Embryonic facial prominence (tissue), 1 donor: Measurements from ENCODE around the gene CD58.

Source experiments
- DNase-seq: peaks from one replicate; pipeline ENCODE4 v3.0.0-alpha.2; 2016; ENCODE audit errors: extremely low spot score

The CD58 gene

GRCh38 chr1:116493484-116494352 lies 77.1 kb downstream of the CD58 start:
- DNase-seq: no peak

GRCh38 chr1:116493036-116493435 lies 77.8 kb downstream of the CD58 start:
- no peak for DNase-seq

DNA sequence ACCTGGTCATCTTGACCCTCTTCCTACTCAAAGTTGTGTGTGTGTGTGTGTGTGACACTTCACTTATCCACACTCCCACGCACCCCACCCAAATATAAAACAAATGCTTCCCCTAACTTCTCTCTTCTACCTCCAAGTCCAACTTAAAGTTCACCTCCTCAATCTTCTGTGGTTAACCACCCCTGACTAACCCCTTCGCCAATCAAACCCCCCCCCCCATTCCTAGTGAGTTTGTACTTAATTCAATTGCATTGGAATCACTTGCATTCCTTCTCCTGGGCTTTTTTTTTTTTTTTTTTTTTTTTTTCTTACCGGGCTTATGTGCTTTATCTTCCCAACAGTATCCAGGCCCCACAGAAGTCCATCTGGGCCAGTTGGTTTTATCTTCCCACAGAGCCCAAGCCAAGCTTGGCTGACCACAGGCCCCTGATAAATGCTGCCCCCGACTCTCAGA lies 78.4 kb downstream of the CD58 start:
- DNase-seq: no peak

GRCh38 chr1:116491700-116492357 lies 79.0 kb downstream of the CD58 start:
- DNase-seq: no peak

DNA sequence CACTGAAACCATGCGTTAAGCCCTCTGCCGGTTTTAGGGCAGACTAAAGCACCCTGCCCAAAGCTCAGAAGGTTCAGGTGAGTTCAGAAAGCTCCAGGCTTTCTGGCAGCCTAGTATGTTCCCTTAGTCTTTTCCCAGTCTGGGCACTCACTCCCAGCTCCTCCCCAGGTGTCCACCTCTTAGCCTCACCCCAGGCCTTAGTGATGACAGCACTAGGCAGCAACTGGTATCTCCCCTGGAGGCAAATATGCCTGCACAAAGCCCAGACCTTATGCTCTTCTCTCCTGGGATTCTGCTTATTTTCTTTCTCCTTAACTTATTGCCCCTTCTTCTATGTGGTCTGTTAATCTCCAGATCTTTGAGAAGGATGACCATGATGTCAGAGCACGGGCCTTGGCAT lies 80.2 kb downstream of the CD58 start:
- DNase-seq: no peak

- no peak for DNase-seq
Measured at GRCh38 chr1:116489231-116489697, 81.6 kb downstream of the CD58 start.

- no peak for DNase-seq
Measured at GRCh38 chr1:116488071-116488470, 82.8 kb downstream of the CD58 start.

- DNase-seq: no peak
Measured at GRCh38 chr1:116487583-116487982, 83.2 kb downstream of the CD58 start.

DNA sequence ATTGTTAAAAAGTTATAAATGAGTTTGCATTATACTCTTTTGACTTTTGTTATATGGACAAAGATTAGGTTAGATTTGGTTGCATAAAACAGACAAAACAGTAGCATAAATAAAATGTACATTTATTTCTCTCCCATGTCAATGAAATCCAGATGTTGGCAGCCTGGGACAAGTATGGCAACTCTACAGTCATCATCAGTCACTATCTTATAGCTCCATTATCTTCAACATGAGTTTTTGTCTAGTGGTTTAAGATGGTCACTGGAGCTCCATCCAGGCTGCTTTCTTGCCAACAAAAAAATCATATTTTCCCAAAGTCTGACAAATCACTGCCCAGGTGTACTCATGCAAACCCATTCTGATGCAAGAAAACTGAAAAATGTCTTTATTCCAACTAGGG lies 83.8 kb downstream of the CD58 start:
- DNase-seq: no peak

DNA sequence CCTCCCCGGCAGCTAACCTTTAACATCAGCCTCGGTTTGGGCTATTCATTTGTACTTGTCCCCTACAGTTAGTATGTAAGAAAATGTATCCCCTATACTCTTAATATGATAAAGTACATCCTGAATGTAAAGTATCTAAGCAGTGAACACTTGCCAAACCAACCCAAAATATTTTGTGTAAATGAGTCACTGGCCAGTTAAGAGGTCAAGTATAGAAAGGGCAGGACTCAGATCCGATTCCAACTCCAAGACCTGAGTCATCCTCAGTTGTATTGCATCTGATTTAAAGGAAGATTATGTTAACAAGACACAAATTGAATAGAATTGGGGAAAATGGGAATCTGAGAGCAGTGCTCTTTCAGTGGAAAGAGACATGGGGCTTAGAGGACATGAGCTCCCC lies 84.4 kb downstream of the CD58 start:
- no peak for DNase-seq

DNA sequence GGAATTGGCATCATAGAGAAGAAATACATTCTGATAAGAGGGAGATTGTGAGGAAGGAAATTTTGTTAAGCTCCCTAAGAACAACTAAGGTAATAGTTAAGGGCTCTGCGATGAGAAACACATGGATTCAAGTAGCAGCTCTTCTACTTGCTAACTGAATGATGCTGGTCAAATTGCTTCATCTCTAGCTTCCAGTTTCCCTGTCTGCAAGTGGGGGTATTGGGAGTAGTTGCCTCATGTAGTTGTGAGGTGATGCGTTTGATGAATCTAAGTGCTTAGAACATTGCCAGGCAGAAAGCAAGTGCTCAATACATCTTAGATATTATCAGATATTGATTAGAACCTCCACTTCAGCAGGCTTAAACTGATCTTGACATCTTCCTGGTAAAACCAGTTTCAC lies 84.8 kb downstream of the CD58 start:
- DNase-seq: no peak

DNA sequence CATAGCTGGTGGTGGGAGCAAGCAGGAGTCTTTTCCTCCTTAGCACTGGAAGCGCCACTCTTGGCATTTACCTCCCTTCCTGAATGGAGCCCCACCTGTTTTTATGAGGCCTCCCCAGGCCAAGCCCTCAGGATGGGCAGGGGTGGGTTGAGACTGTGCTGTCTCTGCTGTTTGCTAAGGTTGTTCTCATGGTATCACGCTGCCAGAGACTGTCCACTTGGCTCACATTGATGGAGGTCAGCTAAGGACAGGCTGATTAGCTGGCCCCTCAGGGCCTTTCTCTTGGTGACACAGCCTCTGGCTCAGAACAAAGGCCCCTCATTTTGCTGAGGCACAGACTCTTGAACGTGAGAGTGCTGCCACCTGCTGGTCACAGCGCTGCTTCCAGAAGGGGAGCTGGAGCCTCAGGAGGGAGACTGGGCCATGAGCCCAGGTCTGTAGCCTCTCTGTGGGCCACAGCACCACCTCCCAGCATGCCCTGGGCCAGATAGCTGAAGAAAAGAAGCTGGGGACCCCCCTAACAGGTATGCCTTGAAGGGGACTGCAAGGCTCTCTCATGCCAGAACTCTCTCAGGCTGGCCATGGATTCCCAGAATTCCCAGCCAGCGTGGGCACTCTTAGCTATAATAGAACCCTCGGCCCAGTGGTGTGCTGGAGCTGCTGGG lies 85.6 kb downstream of the CD58 start:
- DNase-seq: peak; percentile 58

- DNase-seq: no peak
Measured at GRCh38 chr1:116483481-116484309, 87.1 kb downstream of the CD58 start.

- no peak for DNase-seq
Measured at GRCh38 chr1:116482490-116482889, 88.3 kb downstream of the CD58 start.

GRCh38 chr1:116481934-116482333 lies 88.9 kb downstream of the CD58 start:
- DNase-seq: no peak

DNA sequence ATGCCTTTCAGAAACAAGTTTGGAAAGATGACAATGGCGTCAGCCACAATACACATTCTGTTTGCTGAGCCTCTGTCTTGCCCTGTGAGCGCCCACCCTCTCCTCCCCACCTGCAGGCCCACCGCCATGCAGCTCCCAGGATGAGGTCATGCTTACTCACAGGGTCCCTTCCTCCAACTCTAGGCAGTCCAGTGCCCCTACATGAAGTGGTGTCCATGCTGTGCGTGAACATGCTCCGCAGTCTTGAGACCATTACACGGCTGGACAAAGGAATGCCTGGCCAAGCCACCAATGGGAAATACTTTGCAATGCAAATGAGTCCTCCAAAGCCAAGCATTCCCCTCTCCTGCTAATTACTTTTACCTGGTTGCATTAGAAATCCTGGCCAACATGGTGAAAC lies 92.2 kb downstream of the CD58 start:
- no peak for DNase-seq

GRCh38 chr1:116477429-116477828 lies 93.4 kb downstream of the CD58 start:
- no peak for DNase-seq

GRCh38 chr1:116476321-116476720 lies 94.5 kb downstream of the CD58 start:
- no peak for DNase-seq

GRCh38 chr1:116475850-116476218 lies 95.0 kb downstream of the CD58 start:
- DNase-seq: no peak

DNA sequence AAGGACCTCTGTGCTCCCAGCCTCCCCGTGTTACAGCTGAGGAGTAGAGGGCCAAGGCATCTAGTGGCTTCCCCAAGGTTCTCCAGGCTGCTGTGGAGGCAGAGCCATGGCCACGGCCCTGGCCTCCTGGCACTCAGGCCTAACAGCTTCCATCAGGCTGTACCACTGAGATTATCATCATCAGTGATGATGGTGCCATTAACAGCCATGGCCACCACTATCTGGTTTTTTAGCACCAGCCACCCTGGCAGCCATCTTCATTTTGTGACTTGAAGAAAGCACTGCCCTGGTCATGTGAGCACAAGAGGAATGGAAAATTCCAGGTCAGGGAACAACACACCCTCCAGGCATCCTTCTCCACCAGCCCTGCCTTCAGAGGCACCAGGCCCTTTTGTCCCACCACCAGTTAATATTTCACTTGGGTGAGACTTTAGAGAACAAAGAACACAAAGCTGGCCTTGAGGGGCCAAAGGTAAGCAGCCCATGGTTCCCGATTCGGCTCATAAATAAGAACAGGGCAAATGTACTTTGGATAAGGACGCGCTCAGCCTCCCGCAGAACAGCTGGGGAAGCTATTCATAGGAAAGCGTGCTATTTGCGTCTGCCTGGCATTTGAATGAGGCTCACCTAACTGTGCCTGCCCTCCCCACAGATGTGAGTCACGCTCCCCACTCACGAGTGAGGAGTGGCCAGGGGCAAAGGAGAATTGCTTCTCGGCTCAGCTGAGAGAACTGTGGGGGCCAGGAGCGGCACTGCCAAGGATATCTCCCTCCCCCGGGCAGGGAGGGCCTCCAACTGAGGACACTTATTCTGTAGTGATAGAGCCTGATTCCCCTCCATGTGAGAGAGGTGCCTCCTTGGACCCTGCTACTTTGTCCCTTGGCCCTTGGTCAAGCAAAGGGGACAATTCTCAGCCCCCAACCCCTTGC lies 95.6 kb downstream of the CD58 start:
- DNase-seq: no peak
